HCT116 (cell line): ENCODE results near the gene LRP1B. TPM values are rescaled to one million over a fixed set of nuclear protein-coding genes. Genes with fewer than 3 reads are reported as not detected.

Experiments
- ATAC-seq: fragments of 200-7000 bp; cut with Tn5 transposase; 2 replicates; pipeline ENCODE4 v1.9.1; 2020; ENCODE audit warnings: mild to moderate bottlenecking, moderate library complexity
- BruUV-seq: library from RNA; stranded (reverse); fragments of 400-500 nt; replicated peaks from 2 replicates; lab custom pipeline; 2021; lab: Mats Ljungman, UMichigan
- CTCF ChIA-PET: fragments of 300-600 bp; sonication (Branson Sonifier 250); formaldehyde crosslinking; loops from one replicate; lab custom pipeline; 2021; ENCODE audit warnings: antibody characterized with exemption; lab: Charles Lee
- POLR2A ChIA-PET: fragments of 300-600, 350-600 bp; sonication (Branson Sonifier 250); formaldehyde crosslinking; loops from one replicate; lab custom pipeline; 2021; ENCODE audit warnings: antibody characterized with exemption; lab: Charles Lee
- RAD21 ChIA-PET, 2 experiments: fragments of 300-600 bp; sonication (Branson Sonifier 250); formaldehyde crosslinking; loops; one replicate each; lab custom pipeline; 2023; ENCODE audit warnings: low total read pairs in 2 of 2; ENCODE audit not compliant: uncharacterized antibody in 2 of 2, unreplicated experiment in 2 of 2, low non-redundant PET in 1 of 2; lab: Charles Lee
- DNase-seq: peaks from one replicate; pipeline ENCODE4 v3.0.0-alpha.2; 2010; ENCODE audit warnings: low read depth, low spot score
- H2AFZ ChIP-seq: fragments of 200-600 bp; shearing (Covaris generic), sonication (generic); 2 replicates; pipeline ENCODE4 v1.6.1; 2017; ENCODE audit warnings: low read depth, mixed run types, mixed read lengths, antibody characterized with exemption, low read length; ENCODE audit not compliant: poor library complexity, severe bottlenecking
- H3K27ac ChIP-seq: 2 replicates; pipeline ENCODE4 v1.5.1; 2012; ENCODE audit warnings: low read depth, low read length
- H3K27me3 ChIP-seq: fragments of 200-600 bp; sonication (generic); 2 replicates; pipeline ENCODE4 v1.6.1; 2016; ENCODE audit warnings: mixed run types, low read length, mixed read lengths; ENCODE audit not compliant: insufficient read depth
- H3K36me3 ChIP-seq, 2 experiments: fragments of 200-500 bp in 1 of 2; fragments of 200-600 bp in 1 of 2; sonication (Bioruptor generic) in 1 of 2; sonication (generic) in 1 of 2; 2 replicates each; pipeline versions ENCODE4 v1.5.1 to v1.6.1; 2014 to 2016; ENCODE audit warnings: low read length in 2 of 2, inconsistent platforms in 1 of 2, mixed read lengths in 1 of 2, mixed run types in 1 of 2; ENCODE audit not compliant: insufficient read depth in 2 of 2, control insufficient read depth in 1 of 2
- H3K4me1 ChIP-seq, 2 experiments: fragments of 200-600 bp in 1 of 2; sonication (generic) in 1 of 2; 2 replicates each; pipeline versions ENCODE4 v1.5.1 to v1.6.1; 2012 to 2017; ENCODE audit warnings: low read length in 2 of 2, inconsistent platforms in 1 of 2, mild to moderate bottlenecking in 1 of 2, mixed read lengths in 1 of 2, mixed run types in 1 of 2, moderate library complexity in 1 of 2; ENCODE audit not compliant: insufficient read depth in 2 of 2, control insufficient read depth in 1 of 2
- H3K4me2 ChIP-seq: fragments of 200-600 bp; sonication (generic); 2 replicates; pipeline ENCODE4 v1.6.1; 2017; ENCODE audit warnings: mixed run types, low read length, mixed read lengths
- H3K4me3 ChIP-seq, 2 experiments: fragments of 200-600 bp in 1 of 2; sonication (generic) in 1 of 2; replicated peaks in 1 of 2; 2 replicates each; pipeline ENCODE4 v1.5.1; 2011 to 2016; ENCODE audit warnings: low read length in 2 of 2, control low read depth in 1 of 2, low read depth in 1 of 2, mild to moderate bottlenecking in 1 of 2, mixed read lengths in 1 of 2, mixed run types in 1 of 2
- H3K79me2 ChIP-seq: fragments of 200-600 bp; sonication (generic); 2 replicates; pipeline ENCODE4 v1.6.1; 2017; ENCODE audit warnings: mild to moderate bottlenecking, mixed run types, low read length, moderate library complexity, mixed read lengths; ENCODE audit not compliant: insufficient read depth
- H3K9ac ChIP-seq: fragments of 200-600 bp; sonication (generic); 2 replicates; pipeline ENCODE4 v1.6.1; 2016; ENCODE audit warnings: low read length, mixed read lengths
- H3K9me2 ChIP-seq: fragments of 200-600 bp; sonication (generic), shearing (Covaris generic); 2 replicates; pipeline ENCODE4 v1.6.1; 2017; ENCODE audit warnings: mixed run types, mild to moderate bottlenecking, moderate library complexity; ENCODE audit not compliant: insufficient read depth
- H3K9me3 ChIP-seq, 2 experiments: fragments of 200-500 bp in 1 of 2; fragments of 200-600 bp in 1 of 2; sonication (Bioruptor generic) in 1 of 2; sonication (generic) in 1 of 2; 2 replicates each; pipeline ENCODE4 v1.6.1; 2014 to 2017; ENCODE audit warnings: low read length in 2 of 2, mixed read lengths in 2 of 2, inconsistent platforms in 1 of 2, low read depth in 1 of 2, mild to moderate bottlenecking in 1 of 2, mixed run types in 1 of 2, moderate library complexity in 1 of 2; ENCODE audit not compliant: control insufficient read depth in 1 of 2, insufficient read depth in 1 of 2
- H4K20me1 ChIP-seq: fragments of 200-600 bp; sonication (generic), shearing (Covaris generic); 2 replicates; pipeline ENCODE4 v1.6.1; 2017; ENCODE audit warnings: mixed run types, mild to moderate bottlenecking, moderate library complexity; ENCODE audit not compliant: insufficient read depth
- ATF3 ChIP-seq: IDR thresholded peaks from 2 replicates; pipeline ENCODE4 v1.6.1; 2012
- CBX3 ChIP-seq: IDR thresholded peaks from 2 replicates; pipeline ENCODE4 v1.6.1; 2012; ENCODE audit warnings: low read depth
- CEBPB ChIP-seq: IDR thresholded peaks from 2 replicates; pipeline ENCODE4 v1.6.1; 2012; ENCODE audit warnings: low read depth
- EGR1 ChIP-seq: IDR thresholded peaks from 2 replicates; pipeline ENCODE4 v1.6.1; 2012; ENCODE audit warnings: low read depth
- ELF1 ChIP-seq: IDR thresholded peaks from 2 replicates; pipeline ENCODE4 v1.6.1; 2012; ENCODE audit warnings: low read depth, borderline replicate concordance
- EZH2phosphoT487 ChIP-seq: fragments of 200-600 bp; IDR thresholded peaks from 2 replicates; pipeline ENCODE4 v1.6.1; 2018; ENCODE audit warnings: antibody characterized with exemption, borderline replicate concordance
- FOSL1 ChIP-seq: IDR thresholded peaks from 2 replicates; pipeline ENCODE4 v1.6.1; 2012; ENCODE audit warnings: low read depth
- JUND ChIP-seq: IDR thresholded peaks from 2 replicates; pipeline ENCODE4 v1.6.1; 2012
- POLR2AphosphoS5 ChIP-seq: IDR thresholded peaks from 2 replicates; pipeline ENCODE4 v1.6.1; 2011; ENCODE audit warnings: mild to moderate bottlenecking, low read depth, low read length, moderate library complexity
- RAD21 ChIP-seq: IDR thresholded peaks from 2 replicates; pipeline ENCODE4 v1.6.1; 2012; ENCODE audit warnings: low read depth, mild to moderate bottlenecking
- SIN3A ChIP-seq: IDR thresholded peaks from 2 replicates; pipeline ENCODE4 v1.6.1; 2012; ENCODE audit warnings: low read depth
- SP1 ChIP-seq: IDR thresholded peaks from 2 replicates; pipeline ENCODE4 v1.6.1; 2012; ENCODE audit warnings: low read depth
- TCF7L2 ChIP-seq: IDR thresholded peaks from 2 replicates; pipeline ENCODE4 v1.7.0; 2011; ENCODE audit warnings: borderline replicate concordance, inconsistent platforms; ENCODE audit not compliant: insufficient read depth, insufficient read length; ENCODE audit errors: extremely low read depth
- YY1 ChIP-seq: IDR thresholded peaks from 2 replicates; pipeline ENCODE4 v1.6.1; 2011; ENCODE audit warnings: low read length, low read depth, moderate library complexity, mild to moderate bottlenecking; ENCODE audit not compliant: insufficient replicate concordance; ENCODE audit errors: extremely low read depth
- ZFX ChIP-seq: fragments of 450-650 bp; IDR thresholded peaks from 2 replicates; pipeline ENCODE4 v1.6.1; 2017
- ZNF274 ChIP-seq: fragments of 200-500 bp; sonication (Bioruptor generic); IDR thresholded peaks from 2 replicates; pipeline ENCODE4 v1.6.1; 2014; ENCODE audit warnings: mild to moderate bottlenecking, low read depth, low read length, inconsistent platforms
- intact Hi-C: fragments of 100-400 bp; cut with micrococcal nuclease; formaldehyde crosslinking; loops from 2 replicates; pipeline ENCODE4 v1.10.0; 2022
- total RNA-seq: library from RNA; stranded (reverse); gene quantifications from one replicate; pipeline ENCODE4 v1.2.1, GENCODE V29; 2021; ENCODE audit not compliant: unreplicated experiment
- TF ChIP-seq, protein P1 (sequence below): IDR thresholded peaks from 2 replicates; pipeline ENCODE4 v1.6.1; 2012; ENCODE audit warnings: low read depth

The LRP1B gene
- total RNA-seq, 1 experiment from 2014 or later: 0.34 TPM

DNA sequence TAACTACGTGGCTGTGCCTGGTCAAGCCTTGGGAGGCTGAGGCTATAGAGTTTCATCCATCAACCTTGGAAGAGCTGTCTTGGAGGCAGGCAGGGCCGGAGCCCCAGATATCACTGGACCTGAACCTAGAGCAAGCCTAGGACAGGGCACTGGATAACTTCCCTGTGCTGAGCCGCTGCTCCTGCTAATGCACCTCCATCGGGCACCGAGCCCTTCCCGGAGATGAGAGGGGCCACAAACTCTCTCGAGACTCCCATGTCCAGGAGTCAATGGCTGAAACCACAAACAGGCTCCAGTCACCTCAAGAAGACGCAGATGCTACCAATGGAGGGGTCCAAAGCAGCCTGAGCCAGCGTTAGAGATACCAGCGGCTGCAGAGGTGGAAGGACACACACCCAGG, 866.0 kb downstream of the LRP1B start:
- no peaks in the 10 kb centered on the region for H4K20me1 ChIP-seq
- H3K27ac ChIP-seq: no peak overlapping the region
- TF ChIP-seq ZNF274: no peak
- no peak for TF ChIP-seq TCF7L2
- no peak for TF ChIP-seq YY1
- TF ChIP-seq RAD21: no peak
- TF ChIP-seq FOSL1: no peak
- TF ChIP-seq SP1: no peak
- no peak for TF ChIP-seq CEBPB
- TF ChIP-seq SIN3A: no peak
- TF ChIP-seq ATF3: no peak
- POLR2A ChIA-PET: no interaction called here
- no peak overlapping the region for H2AFZ ChIP-seq
- no peak overlapping the region for H3K9ac ChIP-seq
- H3K4me1 ChIP-seq: no peaks in the 10 kb centered on the region
- H3K27me3 ChIP-seq: no peaks in the 10 kb centered on the region
- H3K9me3 ChIP-seq: no peaks in the 10 kb centered on the region
- no peak overlapping the region for H3K4me3 ChIP-seq
- H3K79me2 ChIP-seq: no peaks in the 10 kb centered on the region
- H3K4me2 ChIP-seq: no peak overlapping the region
- CTCF ChIA-PET: no interaction called here
- no peaks in the 10 kb centered on the region for H3K36me3 ChIP-seq
- no TSS peak for BruUV-seq
- RAD21 ChIA-PET: no interaction called here
- intact Hi-C loops: no loop called here
- DNase-seq (no peak), ATAC-seq (no peak)
- no peaks in the 10 kb centered on the region for H3K9me2 ChIP-seq

DNA sequence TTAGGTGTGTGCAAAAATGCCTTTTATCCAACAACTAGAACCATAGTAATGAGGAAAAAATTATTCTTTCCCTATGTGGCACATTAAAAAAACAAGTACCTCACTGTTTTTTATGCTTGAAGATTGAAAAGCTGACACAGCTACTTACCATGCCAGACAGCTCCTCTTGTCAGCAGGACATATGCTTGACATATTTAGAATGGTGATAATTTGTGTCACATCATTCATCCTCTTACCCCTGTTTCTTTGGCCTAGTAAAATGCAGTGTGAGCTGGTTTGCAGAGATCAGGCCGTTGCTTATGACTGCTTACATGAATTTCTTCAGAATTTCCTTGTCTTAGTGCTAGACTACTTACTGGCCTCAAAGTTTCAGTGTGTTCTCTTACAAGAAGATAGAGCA, 869.9 kb downstream of the LRP1B start:
- no peaks in the 10 kb centered on the region for H3K79me2 ChIP-seq
- no peak overlapping the region for H3K4me2 ChIP-seq
- no peaks in the 10 kb centered on the region for H3K9me2 ChIP-seq
- H3K36me3 ChIP-seq: no peaks in the 10 kb centered on the region
- no peak overlapping the region for H3K27ac ChIP-seq
- DNase-seq (no peak), ATAC-seq (no peak)
- CTCF ChIA-PET: no interaction called here
- no peaks in the 10 kb centered on the region for H3K9me3 ChIP-seq
- no peaks in the 10 kb centered on the region for H4K20me1 ChIP-seq
- no TSS peak for BruUV-seq
- TF ChIP-seq SP1: no peak
- TF ChIP-seq CEBPB: no peak
- TF ChIP-seq EGR1: no peak
- TF ChIP-seq ELF1: no peak
- TF ChIP-seq EZH2phosphoT487: no peak
- no peak for TF ChIP-seq CBX3
- TF ChIP-seq JUND: no peak
- TF ChIP-seq, protein P1, sequence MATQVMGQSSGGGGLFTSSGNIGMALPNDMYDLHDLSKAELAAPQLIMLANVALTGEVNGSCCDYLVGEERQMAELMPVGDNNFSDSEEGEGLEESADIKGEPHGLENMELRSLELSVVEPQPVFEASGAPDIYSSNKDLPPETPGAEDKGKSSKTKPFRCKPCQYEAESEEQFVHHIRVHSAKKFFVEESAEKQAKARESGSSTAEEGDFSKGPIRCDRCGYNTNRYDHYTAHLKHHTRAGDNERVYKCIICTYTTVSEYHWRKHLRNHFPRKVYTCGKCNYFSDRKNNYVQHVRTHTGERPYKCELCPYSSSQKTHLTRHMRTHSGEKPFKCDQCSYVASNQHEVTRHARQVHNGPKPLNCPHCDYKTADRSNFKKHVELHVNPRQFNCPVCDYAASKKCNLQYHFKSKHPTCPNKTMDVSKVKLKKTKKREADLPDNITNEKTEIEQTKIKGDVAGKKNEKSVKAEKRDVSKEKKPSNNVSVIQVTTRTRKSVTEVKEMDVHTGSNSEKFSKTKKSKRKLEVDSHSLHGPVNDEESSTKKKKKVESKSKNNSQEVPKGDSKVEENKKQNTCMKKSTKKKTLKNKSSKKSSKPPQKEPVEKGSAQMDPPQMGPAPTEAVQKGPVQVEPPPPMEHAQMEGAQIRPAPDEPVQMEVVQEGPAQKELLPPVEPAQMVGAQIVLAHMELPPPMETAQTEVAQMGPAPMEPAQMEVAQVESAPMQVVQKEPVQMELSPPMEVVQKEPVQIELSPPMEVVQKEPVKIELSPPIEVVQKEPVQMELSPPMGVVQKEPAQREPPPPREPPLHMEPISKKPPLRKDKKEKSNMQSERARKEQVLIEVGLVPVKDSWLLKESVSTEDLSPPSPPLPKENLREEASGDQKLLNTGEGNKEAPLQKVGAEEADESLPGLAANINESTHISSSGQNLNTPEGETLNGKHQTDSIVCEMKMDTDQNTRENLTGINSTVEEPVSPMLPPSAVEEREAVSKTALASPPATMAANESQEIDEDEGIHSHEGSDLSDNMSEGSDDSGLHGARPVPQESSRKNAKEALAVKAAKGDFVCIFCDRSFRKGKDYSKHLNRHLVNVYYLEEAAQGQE: no peak
- TF ChIP-seq ATF3: no peak
- no peak for TF ChIP-seq RAD21
- TF ChIP-seq POLR2AphosphoS5: no peak
- no peak for TF ChIP-seq ZFX
- H3K4me1 ChIP-seq: no peaks in the 10 kb centered on the region
- H3K4me3 ChIP-seq: no peak overlapping the region
- H3K27me3 ChIP-seq: no peaks in the 10 kb centered on the region
- no peak overlapping the region for H2AFZ ChIP-seq
- intact Hi-C loops: no loop called here
- POLR2A ChIA-PET: no interaction called here
- no peak overlapping the region for H3K9ac ChIP-seq
- RAD21 ChIA-PET: no interaction called here
